Right renal cortex interstitium (tissue), 3 donors: ENCODE measurements around the gene FMNL2. TPM values are rescaled to one million over a fixed set of nuclear protein-coding genes. Genes with fewer than 3 reads are reported as not detected.

Experiments
- DNase-seq, 3 donors: peaks; one replicate each; pipeline ENCODE4 v3.0.0-alpha.2; 2013; ENCODE audit warnings: low read depth in 3 of 3, low spot score in 2 of 3
- polyA plus RNA-seq, 3 donors: library from polyadenylated mRNA; unstranded; fragments of 120-200 nt; gene quantifications; one replicate each; pipeline ENCODE4 v1.2.1, GENCODE V29; 2013; ENCODE audit not compliant: insufficient read length in 3 of 3

Gene FMNL2
- polyA plus RNA-seq, 3 donors, result 83.8 to 107 (median 98.2) TPM

DNA sequence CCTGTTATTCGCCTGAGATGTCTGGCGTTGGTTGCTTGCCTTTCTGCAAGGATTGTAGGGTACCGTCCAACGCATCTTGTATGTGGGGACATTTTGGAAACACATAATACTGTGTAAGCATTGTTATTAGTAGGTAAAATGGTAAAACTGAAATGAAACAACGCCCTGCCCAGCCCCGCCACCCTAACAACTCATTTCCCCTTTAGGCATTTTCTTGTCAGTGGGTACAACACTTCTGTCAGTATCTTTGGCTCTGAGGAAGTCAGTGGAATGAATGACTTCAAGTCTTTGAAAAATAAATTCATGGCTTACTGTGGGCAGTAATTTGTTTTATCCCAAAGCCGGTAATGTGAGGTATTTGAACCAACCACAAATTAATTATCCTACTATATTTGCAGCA, 86.0 kb downstream of the FMNL2 start:
- no peak for DNase-seq

DNA sequence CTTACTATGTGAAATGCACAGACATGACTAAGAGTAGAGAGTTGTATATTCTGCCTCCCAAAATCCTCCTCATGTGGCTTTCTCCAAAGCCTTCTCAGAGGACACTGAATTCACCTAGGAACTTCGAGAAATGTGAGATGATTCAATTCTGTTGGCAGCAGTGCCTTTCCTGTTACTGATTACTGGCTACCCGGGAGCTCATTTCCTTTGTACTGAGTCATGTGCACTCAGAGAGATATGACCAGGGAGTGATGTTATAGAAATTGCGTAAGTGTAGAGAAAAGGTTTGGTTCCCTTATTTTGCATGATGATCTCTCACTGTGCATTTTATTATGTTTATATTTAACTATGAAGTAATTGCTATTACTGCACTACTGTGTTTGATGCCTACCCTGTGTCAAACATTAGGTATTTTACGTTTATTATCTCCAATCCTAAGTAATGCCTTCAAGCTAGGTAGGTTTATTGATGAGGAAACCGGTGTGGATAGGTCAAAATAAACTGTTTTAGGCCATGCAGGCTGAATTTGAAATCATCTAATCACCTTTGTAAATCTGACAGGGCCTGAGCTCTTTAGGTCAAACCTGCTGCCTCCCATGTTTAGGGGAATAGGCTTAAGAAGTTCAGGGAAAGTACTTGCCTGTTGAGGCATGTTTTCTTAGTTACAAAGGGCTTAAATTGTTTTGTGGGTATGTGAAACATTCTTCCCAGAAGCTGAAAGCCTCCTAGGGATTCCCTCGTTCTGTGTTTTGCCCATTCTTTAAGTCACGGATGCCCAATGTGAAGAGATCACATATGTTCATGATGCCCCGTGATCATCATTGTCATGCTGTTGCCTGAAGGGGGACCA, 86.8 kb downstream of the FMNL2 start:
- no peak for DNase-seq

DNA sequence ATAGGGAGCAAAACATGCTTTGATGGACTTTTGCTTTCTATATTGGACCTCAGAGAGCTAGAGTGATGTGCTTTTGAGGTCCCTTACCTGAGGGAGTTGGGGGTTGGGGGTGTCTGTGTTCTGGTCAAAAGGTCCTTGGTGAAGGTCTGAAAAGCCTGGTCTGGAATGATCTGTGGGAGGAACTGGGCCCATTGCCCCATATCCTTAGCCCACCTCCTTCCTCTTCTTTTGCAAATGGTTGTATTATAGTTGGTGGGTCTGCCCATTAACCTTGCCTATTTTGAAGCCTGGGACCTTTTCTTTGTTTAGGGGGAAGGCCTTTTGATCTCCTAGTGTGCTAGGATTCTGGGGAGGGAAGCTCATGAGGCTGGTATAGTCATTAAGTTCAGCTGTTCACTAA, 88.7 kb downstream of the FMNL2 start:
- no peak for DNase-seq

DNA sequence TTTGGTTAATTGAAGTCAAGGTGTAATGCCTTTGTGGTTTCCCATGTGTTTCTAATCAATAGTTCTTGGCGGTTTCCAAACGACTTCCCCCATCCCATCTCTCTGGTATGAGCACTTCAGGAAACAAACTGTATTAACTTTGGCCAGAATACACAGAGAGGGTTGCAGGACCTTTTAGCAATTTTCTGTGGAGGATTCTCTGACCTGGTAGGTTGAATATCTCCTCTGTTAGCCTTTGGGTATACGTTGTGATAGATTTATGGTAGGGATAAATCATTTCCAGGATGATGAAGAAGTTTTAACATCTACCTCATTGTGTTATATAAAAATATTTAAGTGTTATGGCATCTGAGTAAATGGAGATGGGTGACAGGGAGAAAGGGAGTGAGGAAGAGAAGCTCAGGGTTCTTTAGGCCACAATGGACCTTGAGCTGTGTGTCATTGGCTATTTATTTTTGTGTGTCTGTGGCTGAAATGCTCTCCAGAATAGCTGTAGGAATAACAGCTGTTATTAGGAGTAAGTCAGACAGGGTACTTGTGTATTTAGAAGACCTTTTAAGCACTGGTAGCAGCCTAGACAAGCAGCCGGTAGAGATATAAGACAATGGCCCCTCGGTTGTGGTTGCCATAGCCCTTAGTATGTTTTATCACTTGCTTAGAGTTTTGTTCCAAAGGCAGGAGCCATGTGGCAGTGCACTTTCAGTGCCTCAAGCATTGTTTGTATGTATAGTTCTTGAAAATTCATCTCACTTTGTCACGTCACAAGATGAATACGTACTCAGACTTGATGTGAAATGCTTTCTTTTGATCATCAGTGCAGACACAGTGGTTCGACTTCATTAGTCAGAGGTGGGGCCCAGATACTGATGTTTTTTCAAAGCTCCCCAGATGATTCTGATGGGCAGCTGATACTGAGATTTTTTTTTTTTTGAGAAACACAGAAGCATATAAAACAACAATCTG, 91.1 kb downstream of the FMNL2 start:
- no peak for DNase-seq

- no peak for DNase-seq
Measured at GRCh38 chr2:152426801-152427200, 91.8 kb downstream of the FMNL2 start.

GRCh38 chr2:152427902-152428301, 92.9 kb downstream of the FMNL2 start:
- DNase-seq, result no peak

DNA sequence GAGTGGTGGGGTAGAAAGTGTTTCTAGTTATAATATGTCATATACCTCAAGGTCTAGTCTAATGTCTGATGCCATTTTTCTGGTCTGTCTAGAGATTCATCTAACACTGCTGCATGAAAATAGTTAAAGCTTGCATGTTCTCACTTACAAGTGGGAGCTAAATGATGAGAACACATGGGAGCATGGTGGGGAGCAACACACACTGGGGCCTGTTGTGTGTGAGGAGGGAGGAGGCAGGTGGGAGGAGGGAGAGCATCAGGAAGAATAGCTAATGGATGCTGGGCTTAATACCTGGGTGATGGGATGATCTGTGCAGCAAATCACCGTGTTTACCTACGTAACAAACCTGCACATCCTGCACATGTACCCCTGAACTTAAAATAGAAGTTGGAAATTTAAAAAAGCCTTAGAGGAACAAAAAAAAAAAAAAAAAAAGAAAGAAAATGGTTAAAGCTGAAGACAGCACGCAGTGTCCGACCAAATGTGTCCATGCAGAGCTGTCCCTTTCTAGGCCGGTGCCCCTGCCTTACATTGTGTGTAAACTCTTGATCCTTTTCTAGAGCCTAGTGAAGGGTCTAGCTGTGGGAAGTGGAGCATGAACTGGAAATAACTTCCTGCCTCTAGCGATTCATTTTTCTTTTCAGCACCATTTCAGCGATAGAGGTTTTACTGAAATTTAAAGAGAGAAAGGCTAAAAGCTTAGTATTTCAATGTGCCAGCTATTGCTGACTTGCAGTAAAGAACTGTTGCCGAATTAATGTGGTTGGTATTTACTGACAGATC, 94.0 kb downstream of the FMNL2 start:
- no peak for DNase-seq

GRCh38 chr2:152430876-152431275, 95.9 kb downstream of the FMNL2 start:
- DNase-seq, result no peak

DNA sequence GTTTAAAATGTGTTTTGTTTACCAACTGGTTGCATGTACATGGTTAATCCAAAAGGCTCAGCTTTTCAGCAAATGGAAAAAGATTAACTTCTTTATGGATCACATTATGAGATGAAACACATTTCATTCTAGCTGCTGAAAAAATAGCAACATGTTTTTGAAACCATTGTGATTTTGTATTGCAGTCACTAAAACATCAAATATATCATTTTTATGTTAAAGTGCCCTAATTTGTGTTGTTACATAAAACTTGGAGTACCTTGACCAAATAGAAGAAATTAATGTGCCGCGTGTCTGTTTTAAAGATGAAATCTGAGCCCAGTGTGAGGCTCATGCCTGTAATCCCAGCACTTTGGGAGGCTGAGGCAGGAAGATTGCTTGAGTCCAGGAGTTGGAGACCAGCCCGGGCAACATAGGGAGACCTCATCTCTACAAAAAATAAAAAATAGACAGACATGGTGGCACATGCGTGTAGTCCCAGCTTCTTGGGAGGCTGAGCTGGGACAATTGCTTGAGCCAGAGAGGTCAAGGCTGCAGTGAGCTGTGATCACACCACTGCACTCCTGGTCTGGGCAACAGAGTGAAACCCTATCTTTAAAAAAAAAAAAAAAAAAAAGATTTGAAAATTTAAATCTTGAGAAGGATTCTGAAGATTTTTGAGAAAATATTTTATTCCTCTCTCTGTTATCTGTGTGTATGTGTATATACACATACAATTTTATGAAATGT, 96.6 kb downstream of the FMNL2 start:
- no peak for DNase-seq

GRCh38 chr2:152432206-152432653, 97.3 kb downstream of the FMNL2 start:
- no peak for DNase-seq

GRCh38 chr2:152432765-152433164, 97.8 kb downstream of the FMNL2 start:
- DNase-seq, result no peak

- DNase-seq, result no peak
Measured at GRCh38 chr2:152433289-152433688, 98.3 kb downstream of the FMNL2 start.

- DNase-seq, result no peak
Measured at GRCh38 chr2:152433791-152434190, 98.8 kb downstream of the FMNL2 start.

DNA sequence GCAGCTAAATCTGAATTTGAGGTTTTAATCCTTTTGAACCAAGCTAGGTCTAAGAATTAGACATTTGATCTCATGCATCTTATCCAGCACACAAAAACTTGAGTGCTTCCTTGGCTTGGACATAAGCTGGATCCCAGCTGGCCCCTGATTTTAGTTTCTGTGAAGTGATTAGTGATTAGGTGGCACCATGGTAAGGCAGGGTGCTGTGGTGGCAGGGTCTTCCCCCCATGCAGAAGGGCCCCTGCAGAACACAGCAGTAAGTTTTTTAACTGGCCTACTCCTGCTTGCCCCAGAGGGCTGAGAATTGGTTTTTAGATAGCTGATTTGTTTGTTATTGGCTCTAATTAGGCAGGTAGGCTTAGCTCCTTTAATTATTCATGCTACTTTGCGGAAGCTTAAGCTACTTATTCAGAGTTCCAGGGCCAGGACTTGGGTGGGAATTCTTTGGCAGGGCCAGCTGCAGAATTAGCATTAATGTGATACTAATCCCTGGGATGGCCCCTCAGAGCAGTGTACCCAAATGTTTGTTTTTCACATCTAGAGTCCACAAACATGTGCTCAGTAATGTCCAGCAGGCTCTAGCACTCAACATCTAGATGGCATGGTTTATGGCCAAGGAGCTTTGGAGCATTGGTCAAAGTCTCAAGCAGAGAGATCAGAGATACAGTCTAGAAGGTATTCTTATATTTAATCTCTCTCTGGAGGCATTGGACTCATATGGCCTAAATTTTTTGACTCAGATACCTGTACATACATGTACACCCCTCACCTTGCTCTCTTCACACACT, 99.6 kb downstream of the FMNL2 start:
- DNase-seq, result no peak

GRCh38 chr2:152436148-152436547, 101.2 kb downstream of the FMNL2 start:
- DNase-seq, result no peak

- DNase-seq, result no peak
Measured at GRCh38 chr2:152437276-152438108, 102.5 kb downstream of the FMNL2 start.

- no peak for DNase-seq
Measured at GRCh38 chr2:152440049-152440448, 105.1 kb downstream of the FMNL2 start.

- no peak for DNase-seq
Measured at GRCh38 chr2:152440460-152440859, 105.5 kb downstream of the FMNL2 start.
